Stimulated activated CD4-positive, alpha-beta T cell treated with anti-CD3 and anti-CD28 coated beads, Interleukin-1b, Interleukin-23, amount 100 ng/mL, for 24 hours (primary cell): ENCODE results near the gene TSPAN15.
A peak's percentile ranks its signal among the peaks of the same experiment; 100 is the strongest.
"Not testable (repeated sequence)": the region's sequence is repeated elsewhere in the genome, so short reads cannot be mapped to it uniquely, and the experiment has no call there.

Source experiments
- DNase-seq, 4 experiments: peaks; one replicate each; pipeline ENCODE4 v3.0.0-alpha.2; 2020; ENCODE audit warnings: low read depth in 4 of 4, low spot score in 1 of 4

The TSPAN15 gene

DNA sequence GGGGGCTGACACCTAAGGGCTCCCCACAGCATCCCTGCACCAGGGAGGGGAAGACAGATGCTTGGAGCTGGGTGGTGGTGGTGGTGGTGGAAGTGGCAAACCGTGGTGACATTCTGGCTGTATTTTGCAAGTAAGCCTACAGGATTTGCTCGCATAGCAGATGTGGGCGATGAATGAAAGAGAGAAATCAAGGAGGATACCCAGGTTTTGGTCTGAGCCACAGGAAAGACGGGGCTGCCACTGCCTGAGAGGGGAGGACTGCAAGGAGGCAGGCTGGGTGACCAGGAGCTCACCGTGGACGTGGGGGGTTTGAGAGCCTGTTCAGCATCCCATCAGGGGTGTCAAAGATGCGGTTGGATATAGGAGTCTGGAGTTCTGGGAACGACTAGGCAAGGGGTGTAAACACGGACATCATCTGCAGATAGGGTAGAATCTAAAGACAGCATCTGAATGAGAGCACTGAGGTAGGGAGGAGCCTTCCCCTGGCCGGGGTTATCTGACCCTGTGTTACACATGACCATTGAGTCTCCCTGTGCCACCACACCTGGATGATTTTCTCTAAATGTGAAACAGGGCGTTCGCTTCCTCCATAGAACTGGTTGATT lies 49.7 kb downstream of the TSPAN15 start:
- DNase-seq, result no peak

GRCh38 chr10:69501657-69502056 lies 50.4 kb downstream of the TSPAN15 start:
- no peak for DNase-seq

- no peak for DNase-seq
These were observed 51.3 kb downstream of the TSPAN15 start for GRCh38 chr10:69502589-69502988.

DNA sequence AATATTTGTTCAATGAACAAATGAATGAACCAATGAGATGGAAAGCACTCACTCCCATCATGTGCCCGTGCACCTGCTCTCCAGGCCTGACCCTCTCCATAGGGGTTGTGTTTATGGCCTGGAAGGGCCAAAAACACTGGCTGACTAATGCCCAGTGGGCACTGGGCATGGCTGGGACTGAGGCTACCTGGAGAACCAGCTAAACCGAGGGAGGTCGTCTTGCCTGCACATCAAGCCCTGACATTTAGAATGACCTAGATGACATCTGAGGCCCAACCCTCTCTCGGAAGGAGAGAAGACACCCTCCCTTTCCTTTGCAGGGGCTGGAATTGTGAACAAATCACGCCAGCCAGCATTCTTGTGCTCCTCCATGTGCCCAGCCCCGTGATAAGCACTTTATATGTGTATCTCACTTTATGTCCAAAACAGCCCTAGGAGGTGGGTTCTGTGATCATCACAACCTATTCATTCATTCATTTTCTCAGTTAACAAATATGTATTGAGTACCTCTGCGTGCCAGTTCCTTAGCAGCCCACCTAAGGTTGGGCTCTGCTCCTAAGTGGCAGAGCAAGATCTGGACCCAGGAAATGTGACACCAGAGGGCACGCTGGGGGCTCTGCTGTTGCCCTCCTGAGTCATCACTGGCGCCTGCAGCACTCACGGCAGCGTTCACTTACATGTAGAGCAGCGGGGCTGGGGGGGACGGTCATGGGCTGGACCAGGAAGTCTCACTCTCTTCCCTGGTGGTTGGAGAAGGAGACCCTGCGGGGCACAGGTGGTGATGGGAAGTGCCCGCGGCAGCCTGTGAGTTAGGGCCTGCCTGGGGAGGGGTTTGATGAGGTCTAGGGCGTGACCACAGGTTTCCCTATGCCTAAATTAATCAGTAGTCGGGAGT lies 52.0 kb downstream of the TSPAN15 start:
- DNase-seq, result no peak

- DNase-seq, result no peak
These were observed 52.6 kb downstream of the TSPAN15 start for GRCh38 chr10:69503896-69504265.

GRCh38 chr10:69504576-69505250 lies 53.4 kb downstream of the TSPAN15 start:
- no peak for DNase-seq

- no peak for DNase-seq
These were observed 54.5 kb downstream of the TSPAN15 start for GRCh38 chr10:69505636-69506318.

- DNase-seq, result no peak
These were observed 55.2 kb downstream of the TSPAN15 start for GRCh38 chr10:69506487-69506833.

DNA sequence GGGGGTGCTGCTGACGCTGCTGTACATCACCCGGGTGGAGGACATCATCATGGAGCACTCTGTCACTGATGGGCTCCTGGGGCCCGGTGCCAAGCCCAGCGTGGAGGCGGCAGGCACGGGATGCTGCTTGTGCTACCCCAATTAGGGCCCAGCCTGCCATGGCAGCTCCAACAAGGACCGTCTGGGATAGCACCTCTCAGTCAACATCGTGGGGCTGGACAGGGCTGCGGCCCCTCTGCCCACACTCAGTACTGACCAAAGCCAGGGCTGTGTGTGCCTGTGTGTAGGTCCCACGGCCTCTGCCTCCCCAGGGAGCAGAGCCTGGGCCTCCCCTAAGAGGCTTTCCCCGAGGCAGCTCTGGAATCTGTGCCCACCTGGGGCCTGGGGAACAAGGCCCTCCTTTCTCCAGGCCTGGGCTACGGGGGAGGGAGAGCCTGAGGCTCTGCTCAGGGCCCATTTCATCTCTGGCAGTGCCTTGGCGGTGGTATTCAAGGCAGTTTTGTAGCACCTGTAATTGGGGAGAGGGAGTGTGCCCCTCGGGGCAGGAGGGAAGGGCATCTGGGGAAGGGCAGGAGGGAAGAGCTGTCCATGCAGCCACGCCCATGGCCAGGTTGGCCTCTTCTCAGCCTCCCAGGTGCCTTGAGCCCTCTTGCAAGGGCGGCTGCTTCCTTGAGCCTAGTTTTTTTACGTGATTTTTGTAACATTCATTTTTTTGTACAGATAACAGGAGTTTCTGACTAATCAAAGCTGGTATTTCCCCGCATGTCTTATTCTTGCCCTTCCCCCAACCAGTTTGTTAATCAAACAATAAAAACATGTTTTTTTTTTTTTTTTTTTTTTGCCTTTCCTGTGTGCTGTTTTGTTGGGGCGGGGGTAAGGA lies 55.8 kb downstream of the TSPAN15 start:
- no peak for DNase-seq

GRCh38 chr10:69508738-69509340 lies 57.6 kb downstream of the TSPAN15 start:
- no peak for DNase-seq

- no peak for DNase-seq
These were observed 61.6 kb downstream of the TSPAN15 start for GRCh38 chr10:69512901-69513300.

- no peak for DNase-seq
These were observed 62.4 kb downstream of the TSPAN15 start for GRCh38 chr10:69513617-69514016.

- DNase-seq, result peak; percentile 64 to 68 (median 66)
These were observed 64.5 kb downstream of the TSPAN15 start for GRCh38 chr10:69515699-69516259.

DNA sequence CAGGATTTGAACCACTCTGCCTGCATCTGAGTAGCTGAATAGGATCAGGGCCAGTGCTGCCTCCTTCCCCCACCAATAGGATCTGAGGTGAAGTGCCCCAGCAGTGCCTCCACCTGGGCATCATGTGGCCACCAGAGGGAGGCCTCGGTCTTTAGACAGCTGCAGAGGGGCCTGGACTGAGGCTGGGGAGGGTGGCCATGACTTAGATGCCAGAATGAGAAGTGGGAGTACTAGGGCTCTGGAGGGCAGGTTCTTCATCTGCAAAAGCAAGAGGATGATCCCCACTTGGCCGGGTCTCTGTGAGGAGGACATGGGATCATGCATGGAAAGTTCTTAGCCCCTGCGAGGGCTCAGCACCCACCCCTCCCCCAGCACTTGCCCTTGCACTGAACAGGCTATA lies 65.1 kb downstream of the TSPAN15 start:
- DNase-seq, result peak in 1 of 4 experiments; percentile 10

DNA sequence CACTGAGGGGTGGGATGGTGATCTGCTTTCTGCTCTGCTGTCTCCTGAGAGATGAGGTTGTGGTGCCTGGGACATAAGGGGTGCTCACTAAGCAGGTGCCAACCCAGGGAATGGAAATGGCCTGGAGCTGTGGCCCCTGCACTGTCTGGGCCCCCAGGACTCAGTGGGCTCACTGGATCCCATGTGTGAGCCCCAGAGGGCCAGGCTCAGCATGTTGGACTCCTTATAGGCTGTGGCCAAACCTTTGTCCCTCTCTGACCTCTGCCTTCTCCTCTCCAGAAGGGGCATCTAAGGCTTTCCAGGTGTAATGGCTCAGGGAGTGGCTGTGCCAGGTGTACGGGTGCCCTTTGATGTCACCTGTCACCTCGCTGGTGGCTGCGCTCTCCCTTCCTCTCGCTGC lies 65.5 kb downstream of the TSPAN15 start:
- DNase-seq, result no peak

DNA sequence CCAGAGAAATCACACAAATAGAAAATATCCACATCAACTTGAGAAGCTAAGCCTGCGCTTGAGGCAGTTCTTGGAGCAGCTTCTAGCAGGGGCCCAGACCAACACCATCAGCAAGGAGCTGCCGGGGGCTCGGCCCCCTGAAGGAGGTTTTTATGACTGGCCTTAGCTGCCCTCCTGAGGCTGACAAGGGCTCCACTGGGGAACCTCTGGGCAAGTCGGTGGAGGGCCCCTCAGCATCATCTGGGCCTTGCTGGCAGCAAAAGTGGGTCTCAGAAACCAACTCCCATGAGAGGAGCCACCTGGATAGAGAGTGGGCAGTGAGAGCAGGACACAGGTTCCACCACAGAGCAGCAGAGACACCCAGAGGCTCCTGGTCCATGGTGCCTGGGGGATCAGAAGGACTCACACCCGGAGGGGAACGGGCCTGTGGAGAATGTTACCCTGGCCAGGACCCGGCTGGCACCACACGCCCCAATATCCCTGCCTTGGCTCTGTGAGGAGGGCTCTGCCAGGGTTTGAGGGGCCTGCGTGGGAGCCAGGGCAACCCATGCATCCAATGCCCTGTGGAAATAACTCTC lies 66.1 kb downstream of the TSPAN15 start:
- DNase-seq, result no peak

DNA sequence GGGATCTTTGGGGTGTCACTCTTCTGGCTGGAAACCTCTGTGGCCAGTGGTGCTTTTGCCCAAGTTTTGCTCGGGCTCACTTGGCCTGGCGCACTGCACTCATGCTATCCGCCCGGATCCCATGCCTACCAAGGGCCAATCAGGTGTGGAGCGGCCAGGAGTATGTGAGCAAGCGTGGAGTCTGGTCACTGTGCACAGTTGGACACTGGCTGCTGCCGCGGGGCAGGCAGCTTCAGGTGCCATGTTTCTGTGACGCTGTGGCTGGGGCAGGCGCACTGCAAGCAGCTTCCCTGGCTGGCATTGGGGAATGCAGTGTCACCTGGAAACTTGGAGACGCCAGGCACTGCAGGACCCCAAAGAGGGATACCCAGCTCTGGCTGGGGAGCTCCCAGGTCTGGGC lies 76.7 kb downstream of the TSPAN15 start:
- DNase-seq, result no peak

DNA sequence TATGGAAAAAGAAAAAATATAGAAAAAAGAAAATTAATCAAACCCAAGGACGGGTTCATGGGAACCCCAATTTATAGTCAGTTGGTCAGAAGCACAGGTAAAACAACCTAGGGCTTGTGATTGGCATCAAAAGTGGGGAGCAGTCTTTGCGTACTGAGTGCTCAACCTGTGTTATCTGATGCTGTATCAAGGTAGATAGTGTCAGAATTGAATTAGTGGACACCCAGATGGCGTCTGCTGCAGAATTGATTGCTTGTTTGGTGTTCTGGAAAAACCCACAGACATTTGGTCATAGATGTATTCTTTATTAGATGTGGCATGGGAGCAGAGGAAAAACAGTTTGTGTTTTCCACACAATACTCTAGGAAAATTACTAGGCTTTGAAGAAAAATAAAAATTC lies 82.4 kb downstream of the TSPAN15 start:
- no peak for DNase-seq

- not testable (repeated sequence) for DNase-seq
These were observed 85.3 kb downstream of the TSPAN15 start for GRCh38 chr10:69536521-69536920.

GRCh38 chr10:69537449-69537848 lies 86.2 kb downstream of the TSPAN15 start:
- DNase-seq, result no peak
